ENCODE data around the gene DNTTIP2. TPM values are rescaled to one million over a fixed set of nuclear protein-coding genes. Genes with fewer than 3 reads are reported as not detected.

The DNTTIP2 gene
- total RNA-seq, 4 donors from 2014 or later: 31.0 to 50.1 (median 44.7) TPM

GRCh38 chr1:93905734-93906133, 26.7 kb upstream of the DNTTIP2 start:
- no peak for DNase-seq (ENCODE audit: low spot score in 2 of 2)
- 85% methylated on average over 2 of the region's 2 CpGs for WGBS
- H3K4me3 ChIP-seq: no peak overlapping the region
- no peak overlapping the region for H3K27ac ChIP-seq
- H3K9me3 ChIP-seq: no peaks in the 10 kb centered on the region
- peaks cover 16% of the 10 kb centered on the region for H3K4me1 ChIP-seq
- no peaks in the 10 kb centered on the region for H3K27me3 ChIP-seq
- TF ChIP-seq CTCF (IDR thresholded peaks at IDR 0.05) (no peak), POLR2AphosphoS5 (IDR thresholded peaks at IDR 0.05) (no peak), EP300 (IDR thresholded peaks at IDR 0.05) (no peak), POLR2A (IDR thresholded peaks at IDR 0.05) (no peak)
- H3K36me3 ChIP-seq: no peaks in the 10 kb centered on the region

- Histone ChIP-seq H3K9me3 (no peaks in the 10 kb centered on the region), H3K4me1 (peaks cover 16% of the 10 kb centered on the region), H3K27me3 (no peaks in the 10 kb centered on the region), H3K4me3 (no peak overlapping the region), H3K36me3 (no peaks in the 10 kb centered on the region), H3K27ac (no peak overlapping the region)
- 91% methylated on average over 1 of the region's 1 CpG for WGBS
- DNase-seq (ENCODE audit: low spot score in 2 of 2): no peak
- no peak for TF ChIP-seq EP300 (IDR thresholded peaks at IDR 0.05)
- no peak for TF ChIP-seq CTCF (IDR thresholded peaks at IDR 0.05)
- no peak for TF ChIP-seq POLR2AphosphoS5 (IDR thresholded peaks at IDR 0.05)
- TF ChIP-seq POLR2A (IDR thresholded peaks at IDR 0.05): no peak
Observed at GRCh38 chr1:93905051-93905450, 26.0 kb upstream of the DNTTIP2 start.

GRCh38 chr1:93904228-93904627, 25.2 kb upstream of the DNTTIP2 start:
- DNase-seq (ENCODE audit: low spot score in 2 of 2): no peak
- WGBS: 67% methylated on average over 2 of the region's 2 CpGs
- TF ChIP-seq EP300 (IDR thresholded peaks at IDR 0.05): no peak
- no peak for TF ChIP-seq CTCF (IDR thresholded peaks at IDR 0.05)
- TF ChIP-seq POLR2AphosphoS5 (IDR thresholded peaks at IDR 0.05): no peak
- TF ChIP-seq POLR2A (IDR thresholded peaks at IDR 0.05): no peak
- H3K4me1 ChIP-seq: peaks cover 16% of the 10 kb centered on the region
- no peak overlapping the region for H3K27ac ChIP-seq
- H3K36me3 ChIP-seq: no peaks in the 10 kb centered on the region
- H3K9me3 ChIP-seq: no peaks in the 10 kb centered on the region
- H3K4me3 ChIP-seq: no peak overlapping the region
- no peaks in the 10 kb centered on the region for H3K27me3 ChIP-seq

GRCh38 chr1:93900723-93901504, 21.9 kb upstream of the DNTTIP2 start:
- DNase-seq (ENCODE audit: low spot score in 2 of 2): no peak
- H3K4me1 ChIP-seq: no peaks in the 10 kb centered on the region
- TF ChIP-seq CTCF (IDR thresholded peaks at IDR 0.05) (no peak), EP300 (IDR thresholded peaks at IDR 0.05) (no peak), POLR2AphosphoS5 (IDR thresholded peaks at IDR 0.05) (no peak), POLR2A (IDR thresholded peaks at IDR 0.05) (no peak)
- no peaks in the 10 kb centered on the region for H3K27me3 ChIP-seq
- no peak overlapping the region for H3K4me3 ChIP-seq
- WGBS: 94% methylated on average over 3 of the region's 3 CpGs
- no peak overlapping the region for H3K27ac ChIP-seq
- peaks cover 16% of the 10 kb centered on the region for H3K36me3 ChIP-seq
- no peaks in the 10 kb centered on the region for H3K9me3 ChIP-seq

- no peak overlapping the region for H3K27ac ChIP-seq
- H3K4me1 ChIP-seq: no peaks in the 10 kb centered on the region
- no peak overlapping the region for H3K4me3 ChIP-seq
- DNase-seq (ENCODE audit: low spot score in 2 of 2): no peak
- TF ChIP-seq POLR2A (IDR thresholded peaks at IDR 0.05) (no peak), EP300 (IDR thresholded peaks at IDR 0.05) (no peak), CTCF (IDR thresholded peaks at IDR 0.05) (no peak), POLR2AphosphoS5 (IDR thresholded peaks at IDR 0.05) (no peak)
- no peaks in the 10 kb centered on the region for H3K27me3 ChIP-seq
- H3K36me3 ChIP-seq: peaks cover 27% of the 10 kb centered on the region
- H3K9me3 ChIP-seq: no peaks in the 10 kb centered on the region
- 91% methylated on average over 3 of the region's 3 CpGs for WGBS
Observed at GRCh38 chr1:93899543-93900207, 20.7 kb upstream of the DNTTIP2 start.

Data from suprapubic skin (tissue), 4 donors.